NT2/D1 (cell line): ENCODE data around the gene CREB5.

ENCODE experiments used
- YY1 ChIP-seq: IDR thresholded peaks from 2 replicates; pipeline ENCODE4 v1.6.1; 2011; ENCODE audit not compliant: insufficient read length, insufficient read depth
- ZNF274 ChIP-seq: IDR thresholded peaks from 2 replicates; pipeline ENCODE4 v1.6.1; 2011; ENCODE audit warnings: mild to moderate bottlenecking, low read depth, low read length

GRCh38 chr7:28858206-28858605 is 445.9 kb downstream of the CREB5 start:
- TF ChIP-seq ZNF274 (no peak), YY1 (no peak)
